Vagina (tissue), 2 donors: ENCODE data around the gene SLC25A25. TPM values are rescaled to one million over a fixed set of nuclear protein-coding genes. Genes with fewer than 3 reads are reported as not detected.

ENCODE experiments used
- DNase-seq, 2 donors: peaks; one replicate each; pipeline ENCODE4 v3.0.0-alpha.2; 2017; ENCODE audit errors: extremely low spot score in 2 of 2
- H3K27ac ChIP-seq: fragments of 200-600 bp; sonication (generic); one replicate; pipeline ENCODE4 v1.5.1; 2019
- H3K27me3 ChIP-seq: fragments of 200-600 bp; sonication (generic); one replicate; pipeline ENCODE4 v1.5.1; 2019
- H3K36me3 ChIP-seq, 2 donors: fragments of 200-600 bp; sonication (generic); one replicate each; pipeline ENCODE4 v1.5.1; 2017 to 2019
- H3K4me1 ChIP-seq: fragments of 200-600 bp; sonication (generic); one replicate; pipeline ENCODE4 v1.5.1; 2019
- H3K4me3 ChIP-seq, 2 donors: fragments of 200-600 bp; sonication (generic); 1 replicate in 1 of 2; 2 replicates in 1 of 2; pipeline ENCODE4 v1.5.1; 2016 to 2019
- H3K9me3 ChIP-seq: fragments of 200-600 bp; sonication (generic); one replicate; pipeline ENCODE4 v1.5.1; 2019
- POLR2A ChIP-seq, 2 donors: fragments of 450-650 bp; IDR thresholded peaks; one replicate each; pipeline ENCODE4 v1.6.1; 2017; ENCODE audit warnings: antibody characterized with exemption in 2 of 2, mild to moderate bottlenecking in 2 of 2, moderate library complexity in 2 of 2
- POLR2AphosphoS5 ChIP-seq, 2 donors: sonication (generic); formaldehyde crosslinking; IDR thresholded peaks; one replicate each; pipeline ENCODE4 v1.9.0; 2017; ENCODE audit warnings: antibody characterized with exemption in 2 of 2, mild to moderate bottlenecking in 2 of 2, low read depth in 1 of 2; ENCODE audit not compliant: insufficient read depth in 1 of 2
- intact Hi-C: fragments of 100-400 bp; cut with DNase I; formaldehyde crosslinking; loops from one replicate; pipeline ENCODE4 v1.15.1; 2023
- total RNA-seq: library from RNA; depleted of rRNA; stranded (reverse); fragments of >200 nt; gene quantifications from one replicate; pipeline ENCODE4 v1.2.3, GENCODE V29; 2016
- TF ChIP-seq, protein P1 (sequence below), 3 experiments: fragments of 450-650 bp in 2 of 3; fragments of 200-600 bp in 1 of 3; sonication (generic) in 1 of 3; IDR thresholded peaks; one replicate each; pipeline ENCODE4 v1.5.1; 2017 to 2019; ENCODE audit warnings: antibody characterized with exemption in 3 of 3, mild to moderate bottlenecking in 2 of 3, moderate library complexity in 2 of 3

SLC25A25 gene
- total RNA-seq, 1 donor from 2014 or later: 44.4 TPM

DNA sequence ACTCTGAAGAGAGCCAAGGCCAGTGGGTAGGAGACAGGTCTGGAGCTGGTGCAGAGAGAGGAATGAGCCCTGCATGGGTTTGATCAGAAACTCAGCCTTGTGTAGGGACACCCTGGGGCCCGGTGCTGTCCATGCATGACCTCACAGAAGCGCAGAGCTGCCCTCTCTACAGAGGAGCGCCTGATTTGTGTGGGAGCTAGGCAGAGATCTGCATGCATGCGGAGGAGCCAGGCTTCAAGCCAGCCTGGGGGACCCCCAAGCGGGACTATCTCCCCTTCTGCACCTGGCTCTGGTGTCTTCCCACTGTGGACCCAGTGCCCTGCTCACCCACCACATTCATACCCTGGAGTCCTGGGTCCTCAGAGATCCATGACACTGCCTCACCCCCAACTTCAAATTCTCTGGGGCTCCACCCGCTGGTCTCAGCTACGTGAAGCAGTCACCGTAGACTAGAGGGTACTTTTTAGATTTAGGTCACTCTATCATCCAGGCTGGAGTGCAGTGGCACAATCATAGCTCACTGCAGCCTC, 78.6 kb downstream of the SLC25A25 start:
- DNase-seq: no peak
- H3K27ac ChIP-seq: no peak overlapping the region

DNA sequence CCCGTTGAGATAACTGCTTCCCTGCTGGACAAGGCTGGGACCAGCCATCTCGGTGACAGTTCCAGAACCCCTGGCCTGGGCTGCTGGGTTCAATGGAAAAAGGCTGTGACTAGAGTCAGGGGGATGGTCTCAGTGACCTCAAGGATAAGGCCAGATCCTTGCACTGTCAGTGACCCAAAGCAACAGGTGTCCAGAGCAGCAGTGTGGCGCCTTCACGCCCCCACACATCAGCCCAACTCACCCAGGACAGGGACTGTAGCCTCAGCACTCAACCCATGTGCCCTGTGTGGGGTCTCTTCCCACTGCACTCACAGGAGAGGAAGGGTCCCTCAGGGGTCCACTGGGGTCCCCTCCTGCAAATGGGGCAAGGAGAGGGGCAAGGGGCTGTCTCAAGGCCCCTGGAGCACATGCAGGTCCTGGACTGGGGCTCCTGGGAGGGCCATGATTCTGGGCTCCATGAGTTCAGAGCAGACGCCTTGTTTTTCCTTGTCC, 80.5 kb downstream of the SLC25A25 start:
- Histone ChIP-seq H3K36me3 (no peaks in the 10 kb centered on the region), H3K27ac (peak overlapping the region; percentile 10), H3K27me3 (no peaks in the 10 kb centered on the region), H3K9me3 (no peaks in the 10 kb centered on the region), H3K4me3 (no peak overlapping the region), H3K4me1 (peaks cover 35% of the 10 kb centered on the region)
- intact Hi-C loops: no loop called here
- DNase-seq: no peak
- TF ChIP-seq, protein P1, sequence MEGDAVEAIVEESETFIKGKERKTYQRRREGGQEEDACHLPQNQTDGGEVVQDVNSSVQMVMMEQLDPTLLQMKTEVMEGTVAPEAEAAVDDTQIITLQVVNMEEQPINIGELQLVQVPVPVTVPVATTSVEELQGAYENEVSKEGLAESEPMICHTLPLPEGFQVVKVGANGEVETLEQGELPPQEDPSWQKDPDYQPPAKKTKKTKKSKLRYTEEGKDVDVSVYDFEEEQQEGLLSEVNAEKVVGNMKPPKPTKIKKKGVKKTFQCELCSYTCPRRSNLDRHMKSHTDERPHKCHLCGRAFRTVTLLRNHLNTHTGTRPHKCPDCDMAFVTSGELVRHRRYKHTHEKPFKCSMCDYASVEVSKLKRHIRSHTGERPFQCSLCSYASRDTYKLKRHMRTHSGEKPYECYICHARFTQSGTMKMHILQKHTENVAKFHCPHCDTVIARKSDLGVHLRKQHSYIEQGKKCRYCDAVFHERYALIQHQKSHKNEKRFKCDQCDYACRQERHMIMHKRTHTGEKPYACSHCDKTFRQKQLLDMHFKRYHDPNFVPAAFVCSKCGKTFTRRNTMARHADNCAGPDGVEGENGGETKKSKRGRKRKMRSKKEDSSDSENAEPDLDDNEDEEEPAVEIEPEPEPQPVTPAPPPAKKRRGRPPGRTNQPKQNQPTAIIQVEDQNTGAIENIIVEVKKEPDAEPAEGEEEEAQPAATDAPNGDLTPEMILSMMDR (IDR thresholded peaks at IDR 0.05): no peak
- no peak for TF ChIP-seq POLR2AphosphoS5 (IDR thresholded peaks at IDR 0.05; ENCODE audit: insufficient read depth in 1 of 2, low read depth in 1 of 2)

More for the DNA sequence above, 78.6 kb downstream of the SLC25A25 start:
- intact Hi-C loops: no loop called here
- Histone ChIP-seq H3K4me3 (no peak overlapping the region), H3K36me3 (no peaks in the 10 kb centered on the region), H3K4me1 (peaks cover 35% of the 10 kb centered on the region), H3K27me3 (no peaks in the 10 kb centered on the region), H3K9me3 (no peaks in the 10 kb centered on the region)
- TF ChIP-seq POLR2AphosphoS5 (IDR thresholded peaks at IDR 0.05; ENCODE audit: insufficient read depth in 1 of 2, low read depth in 1 of 2): no peak
- TF ChIP-seq POLR2A (IDR thresholded peaks at IDR 0.05): no peak
- TF ChIP-seq, protein P1 (IDR thresholded peaks at IDR 0.05): no peak

DNA sequence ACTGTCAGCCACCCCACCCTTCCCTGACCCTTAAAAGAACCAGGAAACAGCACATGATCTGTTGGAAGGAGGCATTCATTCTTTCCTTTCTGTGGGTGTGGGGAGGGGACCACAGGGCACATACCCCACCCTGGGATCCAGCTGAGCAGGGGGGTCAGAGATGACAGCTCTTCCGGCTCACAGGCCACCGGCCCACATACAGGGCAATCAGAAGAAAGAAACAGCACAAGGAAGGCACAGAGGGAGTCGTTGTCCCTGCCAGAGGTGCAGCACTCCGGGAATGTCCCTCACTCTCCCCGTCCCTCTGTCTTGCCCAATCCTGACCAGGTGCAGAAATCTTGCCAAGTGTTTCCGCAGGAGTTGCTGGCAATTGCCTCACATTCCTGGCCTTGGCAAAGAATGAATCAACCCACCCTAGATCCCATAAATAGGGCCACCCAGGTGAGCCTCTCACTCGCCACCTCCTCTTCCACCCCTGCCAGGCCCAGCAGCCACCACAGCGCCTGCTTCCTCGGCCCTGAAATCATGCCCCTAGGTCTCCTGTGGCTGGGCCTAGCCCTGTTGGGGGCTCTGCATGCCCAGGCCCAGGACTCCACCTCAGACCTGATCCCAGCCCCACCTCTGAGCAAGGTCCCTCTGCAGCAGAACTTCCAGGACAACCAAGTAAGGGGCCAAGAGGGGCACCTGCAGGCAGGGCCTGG, 81.1 kb downstream of the SLC25A25 start, which contains the start of gene LCN2:
Gene LCN2 (plus strand): TSS at position 453 of the 701 bp plus-strand sequence. CDS start 73 bp downstream, at position 526.
- H3K27me3 ChIP-seq: no peaks in the 10 kb centered on the region
- DNase-seq: no peak
- no peak for TF ChIP-seq POLR2A (IDR thresholded peaks at IDR 0.05)
- peak; percentile 35 to 38 for TF ChIP-seq POLR2AphosphoS5 (IDR thresholded peaks at IDR 0.05; ENCODE audit: insufficient read depth in 1 of 2, low read depth in 1 of 2)
- TF ChIP-seq, protein P1 (IDR thresholded peaks at IDR 0.05): no peak
- peak within 1 kb of the TSS; percentile 10 for H3K27ac ChIP-seq
- no peaks in the 10 kb centered on the region for H3K36me3 ChIP-seq
- H3K4me3 ChIP-seq: peak within 1 kb of the TSS in 1 of 2 donors; percentile 9
- intact Hi-C loops: no loop called here
- H3K9me3 ChIP-seq: no peaks in the 10 kb centered on the region
- peaks cover 35% of the 10 kb centered on the region for H3K4me1 ChIP-seq

DNA sequence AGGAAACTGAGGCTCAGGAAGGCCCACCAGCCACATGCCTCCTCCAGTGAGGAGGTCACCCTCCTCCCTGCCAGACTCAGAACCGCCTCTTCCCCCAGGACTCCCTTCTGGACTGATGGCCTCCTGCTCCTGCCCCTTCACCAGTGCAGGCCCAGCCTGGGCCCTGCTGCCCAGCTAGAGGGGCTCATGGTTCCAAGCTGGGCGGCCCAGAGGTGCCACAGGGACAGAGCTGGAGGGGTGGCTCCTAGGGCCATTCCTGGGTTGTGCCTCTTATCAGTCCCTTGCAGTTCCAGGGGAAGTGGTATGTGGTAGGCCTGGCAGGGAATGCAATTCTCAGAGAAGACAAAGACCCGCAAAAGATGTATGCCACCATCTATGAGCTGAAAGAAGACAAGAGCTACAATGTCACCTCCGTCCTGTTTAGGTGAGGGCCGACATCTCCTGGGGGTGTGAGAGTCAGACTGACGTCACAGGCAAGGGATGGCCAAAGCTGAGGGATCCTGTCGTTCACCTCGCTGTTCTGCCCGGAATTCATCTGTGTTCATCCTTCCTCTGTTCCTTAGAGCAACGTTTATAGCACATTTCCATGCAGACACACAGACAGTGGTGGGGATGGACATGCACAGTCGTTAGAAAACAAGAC, 82.0 kb downstream of the SLC25A25 start:
- intact Hi-C loops: no loop called here
- H3K9me3 ChIP-seq: no peaks in the 10 kb centered on the region
- H3K36me3 ChIP-seq: no peaks in the 10 kb centered on the region
- TF ChIP-seq POLR2AphosphoS5 (IDR thresholded peaks at IDR 0.05; ENCODE audit: insufficient read depth in 1 of 2, low read depth in 1 of 2) (no peak), POLR2A (IDR thresholded peaks at IDR 0.05) (no peak)
- TF ChIP-seq, protein P1 (IDR thresholded peaks at IDR 0.05): no peak
- H3K27ac ChIP-seq: no peak overlapping the region
- H3K4me1 ChIP-seq: peaks cover 34% of the 10 kb centered on the region
- no peaks in the 10 kb centered on the region for H3K27me3 ChIP-seq
- DNase-seq: no peak
- H3K4me3 ChIP-seq: peak overlapping the region in 1 of 2 donors; percentile 9
